HG03095 (cell line): Measurements from ENCODE around the gene TAOK3.
"Not testable (repeated sequence)": the region's sequence is repeated elsewhere in the genome, so short reads cannot be mapped to it uniquely, and the experiment has no call there.

Experiments
- ATAC-seq: cut with Tn5 transposase; IDR thresholded peaks from one replicate; pipeline ENCODE4 v1.9.1; 2021; ENCODE audit warnings: moderate library complexity; ENCODE audit not compliant: unreplicated experiment

Gene TAOK3

DNA sequence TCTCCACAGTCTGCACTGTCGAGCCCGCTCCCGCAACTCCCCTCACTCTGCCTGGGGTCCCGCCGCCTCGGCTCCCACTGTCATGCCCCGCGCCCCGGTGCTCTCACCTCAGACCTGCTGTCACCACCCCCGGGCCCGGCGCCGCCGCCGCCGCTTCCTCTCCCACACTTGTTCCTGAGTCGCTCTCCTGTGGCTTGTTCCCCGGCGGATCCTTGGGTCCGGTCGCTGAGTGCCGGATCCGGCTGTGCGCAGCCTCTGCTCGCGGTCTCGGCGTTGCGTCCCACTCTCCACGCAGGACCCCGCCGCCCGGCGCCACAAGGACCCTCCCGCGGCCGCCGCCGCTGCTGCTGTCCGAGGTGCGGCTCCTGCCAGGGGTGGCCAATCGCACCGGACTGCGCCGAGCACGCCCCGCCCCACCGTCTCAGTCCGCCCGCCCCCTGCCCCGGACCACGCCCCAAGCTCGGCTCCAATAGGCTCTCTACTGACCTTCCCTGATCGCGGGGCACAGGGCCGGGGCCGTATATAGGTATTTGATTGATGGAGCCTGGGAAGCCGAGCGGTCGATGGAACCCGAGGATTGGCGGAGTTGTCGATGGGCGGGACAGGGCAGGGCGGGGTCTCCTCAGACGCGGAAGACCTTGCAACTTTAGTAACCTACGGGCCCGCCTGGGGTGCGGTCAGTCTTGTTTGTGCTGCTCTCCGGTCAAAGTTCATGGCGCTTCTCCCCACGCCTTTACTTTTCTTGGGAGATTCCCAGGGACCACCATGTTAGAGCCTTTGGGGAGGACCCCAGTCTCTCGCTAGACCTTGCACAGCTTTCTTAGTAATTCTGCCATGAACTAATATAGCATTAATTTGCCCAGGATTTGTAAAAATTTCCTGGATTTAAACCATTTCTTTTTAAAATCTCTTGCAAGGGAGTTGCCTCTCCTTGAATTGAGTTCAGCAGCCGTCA, at the start of gene TAOK3:
Gene TAOK3 (minus strand): TSS at position 367 of the 955 bp plus-strand sequence. CDS start 117,340 bp downstream, outside the sequence.
- ATAC-seq: peak; percentile 72

DNA sequence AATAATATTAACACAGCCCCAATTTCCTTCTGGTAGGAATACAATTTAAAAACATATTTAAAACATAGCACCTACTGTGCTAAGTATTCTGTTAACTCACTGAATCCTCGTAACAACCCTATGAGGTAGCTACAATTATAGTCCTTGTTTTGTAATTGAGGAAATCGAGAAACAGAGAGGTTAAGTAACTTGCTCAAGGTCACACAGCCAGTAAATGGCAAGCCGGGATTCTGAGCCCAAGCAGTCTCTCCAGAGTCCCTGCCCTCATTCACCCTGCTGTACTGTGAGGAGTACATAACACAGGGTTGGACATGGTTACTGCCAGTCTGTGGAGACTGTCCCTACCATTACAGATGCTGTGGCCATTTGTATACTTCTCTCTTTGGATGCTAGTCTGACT, 48.0 kb upstream of the TAOK3 start:
- no peak for ATAC-seq

DNA sequence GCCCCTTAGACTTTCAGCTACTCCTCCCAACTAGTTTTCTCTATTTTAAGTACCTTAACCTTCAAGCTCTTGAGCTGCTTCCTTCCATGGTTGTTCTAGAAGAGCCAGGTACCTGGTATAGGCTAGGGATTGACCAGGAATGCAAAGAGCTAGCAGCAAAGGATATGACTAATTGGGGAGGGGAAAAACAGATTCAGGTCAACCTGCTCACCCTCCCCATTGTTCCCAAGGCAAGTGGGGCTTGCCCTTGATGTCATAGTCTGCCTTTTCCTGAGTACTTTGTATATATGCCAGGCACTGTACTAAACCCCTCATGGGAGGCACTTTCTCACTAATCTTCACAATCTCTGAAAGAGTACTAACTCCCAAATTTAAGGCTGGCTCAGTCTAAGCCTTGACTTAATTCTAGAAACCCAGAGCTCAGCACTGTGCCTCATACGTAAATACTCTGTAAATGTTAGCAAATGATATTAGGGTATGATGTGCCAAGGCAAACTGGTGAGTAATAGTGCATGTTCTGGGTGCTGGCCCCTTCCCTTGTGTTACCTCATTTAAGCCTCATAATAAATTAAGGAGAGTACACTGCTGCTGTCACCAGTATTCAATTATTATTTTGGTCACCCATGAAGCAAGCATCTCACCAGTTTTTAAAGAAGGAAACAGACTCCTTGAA, 45.8 kb upstream of the TAOK3 start:
- ATAC-seq: no peak

DNA sequence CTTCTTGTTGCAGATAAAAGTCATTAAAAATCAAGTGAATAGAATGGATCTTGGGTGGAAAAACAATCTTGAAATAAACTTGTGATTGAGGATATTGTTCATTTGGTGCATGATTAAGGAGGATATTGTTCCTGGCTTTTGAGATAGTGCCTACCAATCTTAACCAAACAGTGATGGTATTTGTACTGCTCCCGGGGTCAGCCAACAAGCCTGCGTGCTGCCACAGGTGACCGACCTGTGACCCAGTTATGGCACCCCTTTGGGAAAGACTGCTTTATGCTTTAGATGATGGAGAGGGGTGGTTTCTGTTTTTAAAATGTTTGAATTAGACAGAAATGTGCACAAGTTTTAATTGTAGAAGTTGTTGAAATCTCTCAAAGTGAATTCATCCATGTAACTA, 45.2 kb upstream of the TAOK3 start:
- no peak for ATAC-seq

DNA sequence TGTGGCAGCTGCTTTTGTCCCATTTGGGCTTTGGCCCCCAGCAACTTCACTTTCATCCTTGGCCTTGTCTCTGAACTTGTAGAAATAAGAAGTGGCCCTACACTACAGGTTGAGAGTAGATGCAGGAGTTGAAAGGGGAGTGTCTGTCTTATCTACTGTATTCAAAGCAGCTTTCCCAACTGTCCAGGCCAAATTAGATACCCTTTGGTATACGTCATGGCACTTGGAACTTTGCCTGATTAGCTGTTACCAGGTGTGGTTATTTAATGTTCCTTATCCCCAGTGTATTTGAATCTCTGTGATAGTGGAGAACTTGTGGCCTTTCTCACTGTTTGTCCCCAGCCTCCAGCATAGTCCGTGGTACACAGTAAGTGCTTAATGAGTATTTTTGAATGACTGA, 37.1 kb upstream of the TAOK3 start:
- no peak for ATAC-seq

DNA sequence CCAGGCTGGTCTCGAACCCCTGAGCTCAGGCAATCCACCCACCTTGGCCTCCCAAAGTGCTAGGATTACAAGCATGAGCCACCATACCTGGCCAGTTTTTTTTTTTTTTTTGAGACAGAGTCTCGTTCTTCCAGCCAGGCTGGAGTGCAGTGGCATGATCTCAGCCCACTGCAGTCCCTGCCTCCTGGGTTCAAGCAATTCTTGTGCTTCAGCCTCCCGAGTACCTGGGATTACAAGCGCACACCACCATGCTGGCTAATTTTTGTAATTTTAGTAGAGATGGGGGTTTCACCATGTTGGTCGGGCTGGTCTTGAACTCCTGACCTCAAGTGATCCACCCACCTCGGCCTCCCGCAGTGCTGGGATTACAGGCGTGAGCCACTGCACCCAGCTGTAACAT, 35.5 kb upstream of the TAOK3 start:
- ATAC-seq: not testable (repeated sequence)

DNA sequence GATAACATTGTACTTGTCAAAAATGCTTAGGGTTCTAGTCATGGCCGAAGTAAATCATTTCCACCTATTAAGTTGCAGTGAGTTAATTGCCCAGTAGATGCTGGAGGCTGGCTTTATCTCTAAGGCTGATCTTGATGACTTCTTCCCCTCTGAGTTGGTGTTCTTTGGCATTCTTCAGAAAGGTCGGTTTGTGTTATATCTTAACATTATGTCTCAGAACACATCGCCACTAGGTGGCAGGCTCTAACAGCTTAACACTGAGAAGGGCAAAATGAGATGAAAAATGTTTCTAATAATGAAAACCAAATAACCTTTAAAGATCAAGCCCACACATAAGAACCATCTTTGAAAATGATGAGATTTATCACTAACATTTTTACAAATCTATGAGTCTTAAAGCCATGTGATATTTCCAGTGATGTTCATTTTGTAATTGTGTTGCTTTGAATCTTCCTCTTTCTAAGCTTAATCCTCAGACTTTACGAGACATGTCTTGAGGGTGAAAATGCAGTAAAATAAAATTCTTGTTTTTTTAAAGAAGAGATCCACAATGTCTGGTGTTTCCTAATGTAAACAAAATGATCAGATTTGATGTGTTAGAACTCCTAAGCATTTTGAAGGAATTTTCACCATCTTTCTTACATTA, 32.3 kb upstream of the TAOK3 start:
- no peak for ATAC-seq

DNA sequence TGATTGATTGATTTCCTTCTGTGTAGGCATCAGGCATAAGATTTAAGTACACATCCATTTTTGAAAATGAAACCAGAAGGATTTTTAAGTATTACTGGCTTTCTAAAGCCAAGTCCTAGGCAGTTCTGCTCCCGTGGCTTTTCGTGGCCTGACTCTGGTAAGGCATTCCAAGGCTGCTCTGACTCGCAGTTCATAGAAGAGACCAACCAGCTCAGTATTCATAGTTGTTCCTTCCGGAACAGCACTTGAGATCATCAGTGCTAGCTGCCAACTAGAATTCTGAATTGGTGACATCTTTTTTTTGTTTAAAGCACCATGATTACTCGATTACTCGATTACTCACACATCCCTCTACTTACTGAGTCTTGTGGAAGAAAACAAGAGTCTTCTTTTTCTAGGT, 29.5 kb upstream of the TAOK3 start:
- no peak for ATAC-seq

DNA sequence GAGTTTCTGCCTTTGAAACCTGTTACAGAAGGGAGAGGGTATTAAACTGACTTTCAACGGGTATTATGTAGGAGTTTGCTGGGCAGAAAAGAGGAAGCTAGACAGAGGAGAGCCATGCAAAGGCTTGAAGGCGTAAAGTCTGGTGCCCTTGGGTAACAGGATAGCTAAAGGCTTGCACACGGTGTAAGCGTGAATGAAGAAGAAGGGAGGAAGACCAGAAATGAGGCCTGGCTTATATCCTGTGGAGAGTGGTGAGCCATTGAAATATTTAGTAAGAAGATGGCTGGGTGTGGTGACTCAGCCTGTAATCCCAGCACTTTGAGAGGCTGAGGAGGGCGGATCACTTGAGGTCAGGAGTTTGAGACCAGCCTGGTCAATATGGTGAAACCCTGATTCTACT, 26.2 kb upstream of the TAOK3 start:
- no peak for ATAC-seq

DNA sequence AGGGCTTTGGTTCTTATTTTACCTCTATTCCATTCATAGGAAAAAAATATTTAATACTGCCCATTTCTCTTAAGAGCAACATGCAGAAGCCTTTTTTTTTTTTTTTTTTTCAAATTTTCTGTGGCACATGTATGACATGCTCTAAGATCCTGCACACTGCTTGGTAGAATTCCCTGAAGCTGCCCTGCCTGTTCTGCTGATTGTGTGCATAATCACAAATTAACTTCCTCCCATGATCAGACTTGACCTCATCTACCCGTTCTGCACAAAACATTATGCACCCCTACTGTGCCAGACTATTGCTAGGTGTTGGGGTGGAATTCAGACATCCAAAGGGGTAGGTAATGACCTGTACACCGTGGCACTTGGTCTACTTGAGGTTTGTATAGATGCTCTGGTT, 25.8 kb upstream of the TAOK3 start:
- ATAC-seq: no peak

DNA sequence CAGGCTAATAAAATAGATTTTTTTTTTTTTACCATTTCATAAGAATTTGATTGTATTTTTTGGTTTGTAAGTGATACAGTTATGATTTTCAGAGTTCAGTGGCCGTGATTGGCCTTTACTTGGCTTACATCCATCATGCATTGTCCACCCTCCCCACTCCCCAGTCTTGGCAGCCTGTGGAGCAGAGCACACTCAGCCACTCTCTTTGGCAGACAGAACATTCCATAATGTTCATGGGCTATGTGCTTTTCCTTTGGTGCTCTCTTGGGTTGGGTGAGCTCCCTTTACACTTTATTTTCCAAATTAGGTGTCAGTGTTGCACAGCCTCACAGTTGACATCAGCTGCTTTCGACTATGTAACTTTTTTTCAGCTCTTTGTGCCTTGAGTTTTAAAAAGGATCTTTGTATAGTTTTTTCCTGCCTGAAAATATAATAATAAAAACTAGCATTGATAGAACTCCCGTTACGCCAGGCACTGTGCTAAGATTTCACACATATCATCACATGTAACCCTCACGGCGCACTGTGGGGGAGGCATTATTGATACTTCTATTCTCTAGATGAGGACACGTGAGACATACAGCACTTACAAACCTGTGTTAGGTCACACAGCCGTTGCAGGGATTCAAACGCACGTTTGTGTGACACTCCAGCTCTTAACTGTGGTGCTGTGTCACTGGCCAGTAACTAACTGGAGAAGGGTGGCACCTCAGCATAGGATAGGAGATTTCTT, 25.2 kb upstream of the TAOK3 start:
- no peak for ATAC-seq

DNA sequence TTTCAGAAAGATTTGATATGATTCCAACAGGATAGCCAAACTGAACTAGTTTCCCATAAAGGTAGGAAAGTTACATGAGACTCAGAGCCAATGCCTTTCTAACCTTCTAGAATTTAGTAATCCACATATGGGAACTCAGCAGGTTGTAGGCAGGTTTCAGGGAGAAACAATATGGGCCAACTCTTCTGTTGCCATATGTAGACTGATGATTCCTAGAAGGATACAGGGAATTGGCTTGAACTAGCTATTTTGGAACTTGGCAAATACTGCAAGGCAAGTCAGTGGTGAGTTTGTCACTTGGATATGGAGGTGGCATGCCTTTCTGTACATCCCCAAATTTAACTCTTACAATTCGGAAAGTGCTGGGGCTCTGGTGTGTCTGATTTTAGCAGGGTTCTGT, 19.1 kb upstream of the TAOK3 start:
- no peak for ATAC-seq

DNA sequence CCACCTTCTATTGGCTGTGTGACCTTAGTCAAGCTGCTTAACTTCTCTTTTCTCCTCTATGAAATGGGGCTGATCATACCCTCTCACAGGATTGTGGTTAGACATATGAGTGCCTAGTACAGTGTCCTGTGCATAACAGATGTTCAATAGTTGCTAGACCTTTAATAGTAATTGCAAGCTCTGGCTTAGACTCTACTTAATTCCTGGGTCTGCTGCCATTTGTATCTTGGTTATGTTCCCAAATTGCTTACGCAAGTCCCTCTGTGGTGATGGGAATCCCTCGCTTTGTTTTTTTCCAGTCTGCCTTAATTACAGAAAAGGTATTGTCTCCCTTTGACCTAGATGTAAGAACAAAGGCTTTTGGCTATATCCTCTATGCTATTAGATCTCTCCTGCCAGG, 18.7 kb upstream of the TAOK3 start:
- ATAC-seq: no peak

DNA sequence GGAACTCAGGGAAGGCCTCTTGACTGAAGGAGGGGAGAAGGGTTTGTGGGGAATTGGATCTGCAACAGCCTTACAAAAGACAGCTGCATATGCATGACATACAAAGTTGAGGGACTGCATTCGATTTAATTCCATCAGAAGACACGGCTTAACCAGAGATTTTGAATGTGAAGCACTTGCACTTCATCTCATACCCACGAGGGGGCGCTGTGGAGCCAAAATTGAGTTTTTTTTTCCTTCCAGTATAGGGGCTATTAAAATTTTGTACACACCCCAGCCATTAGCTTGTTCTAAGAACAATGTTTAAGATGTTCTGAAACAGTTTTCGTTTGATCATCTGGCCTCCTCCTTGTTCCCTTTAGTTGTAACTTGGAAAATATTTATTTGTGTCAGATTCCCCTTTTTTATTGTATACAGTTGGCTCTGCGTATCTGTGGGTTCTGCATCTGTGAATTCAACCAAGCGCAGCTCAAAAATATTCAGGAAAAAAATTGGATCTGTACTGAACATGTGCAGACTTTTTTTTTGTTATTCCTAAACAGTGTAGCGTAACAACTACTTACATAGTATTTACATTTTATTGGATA, 5.3 kb upstream of the TAOK3 start:
- no peak for ATAC-seq

DNA sequence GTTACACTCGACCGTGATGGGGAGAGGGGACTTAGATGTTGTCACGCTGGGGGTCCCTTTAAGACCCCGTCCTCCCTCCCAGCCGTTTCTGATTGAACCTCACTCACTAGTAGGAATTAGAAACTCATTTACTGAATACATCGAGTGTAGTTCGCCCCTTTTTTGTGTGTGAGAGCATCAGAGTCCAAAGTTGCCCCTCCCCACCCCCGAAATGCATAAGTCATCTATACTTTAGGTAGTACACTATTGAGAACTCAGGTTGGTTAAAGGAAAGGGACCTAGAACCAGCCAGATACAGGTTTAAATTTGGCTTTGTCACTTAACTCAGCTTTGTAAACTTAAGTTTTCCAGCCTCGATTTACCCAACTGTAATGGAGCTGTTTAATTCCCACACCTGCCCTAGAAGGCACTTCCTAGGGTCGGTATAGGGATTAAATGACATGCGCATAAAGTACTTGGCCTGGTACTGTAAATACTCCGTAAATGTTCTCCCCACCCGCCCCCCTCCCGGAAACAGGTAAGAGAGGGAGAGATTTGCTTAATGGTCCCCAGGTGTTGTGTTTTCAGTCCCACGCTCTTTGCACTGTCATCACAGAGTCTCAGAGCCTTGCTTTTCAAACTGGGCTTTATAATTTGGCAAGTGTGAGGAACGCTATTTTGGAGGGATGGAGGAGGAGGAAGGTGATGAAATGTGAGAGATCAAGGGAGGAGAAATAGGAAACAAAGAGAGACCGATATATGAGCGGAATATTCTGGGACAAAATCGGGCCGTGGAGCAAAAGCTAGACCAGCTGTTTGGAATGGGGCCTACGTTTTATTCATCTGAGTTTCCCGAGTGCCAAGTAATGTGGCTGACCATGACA, 4.5 kb upstream of the TAOK3 start:
- ATAC-seq: no peak

DNA sequence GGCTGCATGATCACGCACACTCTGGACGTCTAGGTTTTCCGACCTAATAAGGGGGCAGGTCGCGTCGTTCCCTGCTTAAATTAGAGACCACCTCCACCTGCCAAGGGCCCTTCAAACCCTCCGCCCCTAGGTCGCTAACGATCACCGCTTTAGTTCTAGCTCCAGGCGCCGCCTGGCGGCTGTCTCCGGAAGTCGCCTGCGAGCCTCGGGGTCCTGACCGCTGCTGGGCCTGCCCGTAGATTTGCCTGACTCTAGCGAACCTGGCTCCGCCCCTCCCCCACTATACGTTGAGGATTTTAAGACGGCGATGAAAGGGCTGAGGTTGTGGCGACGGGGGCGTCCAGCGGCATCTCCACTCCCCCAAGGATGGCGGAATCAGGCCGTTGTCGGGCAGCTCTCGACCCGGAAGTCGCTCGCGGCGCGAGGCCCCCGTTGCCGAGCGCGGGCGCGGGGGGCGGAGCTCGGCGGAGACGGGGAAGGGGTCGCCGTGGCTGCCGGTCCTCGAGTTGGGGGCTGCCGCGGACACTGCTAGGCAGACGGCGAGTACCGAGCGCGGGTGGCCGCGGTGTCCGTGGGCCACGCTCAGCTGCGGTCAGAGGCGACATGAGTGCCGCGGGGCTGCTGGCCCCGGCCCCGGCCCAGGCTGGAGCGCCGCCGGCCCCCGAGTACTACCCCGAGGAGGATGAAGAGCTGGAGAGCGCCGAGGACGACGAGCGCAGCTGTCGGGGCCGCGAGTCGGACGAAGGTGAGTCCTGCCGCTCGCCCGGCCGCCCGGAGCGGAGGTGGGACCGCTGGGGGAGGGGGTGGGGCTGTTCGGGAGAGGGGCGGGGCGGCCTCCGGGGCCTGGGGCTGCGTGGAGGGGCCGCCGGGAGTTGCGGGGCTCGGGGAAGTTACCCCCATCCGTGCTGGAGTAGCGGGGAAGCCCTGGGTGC, 3.6 kb upstream of the TAOK3 start, which contains the start of gene SUDS3:
Gene SUDS3 (plus strand): TSS at position 467 of the 932 bp plus-strand sequence. CDS start 137 bp downstream, at position 604.
- peak; percentile 30 for ATAC-seq

DNA sequence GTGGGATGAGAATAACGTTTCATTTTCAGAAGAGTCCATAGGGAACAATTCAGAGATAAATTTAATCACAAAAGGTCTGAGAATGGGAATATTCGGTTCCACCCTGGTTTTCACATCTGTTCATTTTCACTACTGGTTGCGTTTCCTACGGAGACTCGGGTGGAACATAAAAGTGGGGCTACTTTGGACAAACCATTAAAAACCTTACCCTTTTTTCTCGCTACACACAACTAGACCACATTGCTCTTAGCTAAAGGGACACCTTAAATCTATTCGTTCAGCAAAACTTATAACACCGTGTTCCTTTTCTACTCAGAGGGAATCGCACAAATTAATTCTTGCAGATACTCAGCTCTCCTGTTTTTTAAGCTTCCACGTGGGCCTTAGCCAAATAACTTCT, 2.6 kb upstream of the TAOK3 start:
- ATAC-seq: no peak

DNA sequence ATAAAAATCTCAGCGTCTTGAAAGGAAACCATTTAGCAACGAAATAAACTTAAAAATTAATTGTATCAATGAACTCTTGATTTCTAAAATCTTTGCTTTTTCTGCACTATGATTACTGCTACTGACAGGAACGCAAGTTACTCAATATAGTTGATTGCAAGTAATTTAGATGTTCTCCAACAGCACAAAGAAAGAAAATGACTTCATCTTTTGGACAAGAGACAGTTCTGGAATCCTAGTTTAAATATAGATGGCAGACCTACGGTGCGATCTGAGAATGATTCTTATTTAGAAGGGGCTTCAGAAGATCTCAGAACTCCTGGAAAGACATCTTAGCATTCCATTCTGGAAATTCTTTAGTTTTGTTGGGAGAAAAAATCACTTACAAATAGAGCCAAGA, 2.2 kb upstream of the TAOK3 start:
- no peak for ATAC-seq
